ENCODE measurements around the gene MAD1L1.

GRCh38 chr7:2280424-2280823 lies 47.7 kb upstream of the MAD1L1 start:
- TF ChIP-seq CTCF (IDR thresholded peaks at IDR 0.05; ENCODE audit: low read depth, low read length, poor library complexity, severe bottlenecking) (no peak), EZH2phosphoT487 (IDR thresholded peaks at IDR 0.05; ENCODE audit: borderline replicate concordance, low read length) (no peak)
